Activated T-cell treated with anti-CD3 and anti-CD28 coated beads for 1 hour (primary cell): ENCODE measurements around the gene KLHL40.
"Not testable (repeated sequence)": the region's sequence is repeated elsewhere in the genome, so short reads cannot be mapped to it uniquely, and the experiment has no call there.

ENCODE experiments used
- DNase-seq: peaks from one replicate; pipeline ENCODE4 v3.0.0-alpha.2; 2020; ENCODE audit warnings: low read depth

Gene KLHL40

GRCh38 chr3:42704136-42704841 is 19.0 kb downstream of the KLHL40 start:
- no peak for DNase-seq

GRCh38 chr3:42705058-42705767 is 19.9 kb downstream of the KLHL40 start:
- no peak for DNase-seq

- DNase-seq, result no peak
Observed at GRCh38 chr3:42705962-42706585, 20.7 kb downstream of the KLHL40 start.

GRCh38 chr3:42706721-42707619 is 21.6 kb downstream of the KLHL40 start:
- no peak for DNase-seq

GRCh38 chr3:42707620-42708355 is 22.5 kb downstream of the KLHL40 start:
- DNase-seq, result no peak

- DNase-seq, result no peak
Observed at GRCh38 chr3:42708611-42709151, 23.3 kb downstream of the KLHL40 start.

- DNase-seq, result no peak
Observed at GRCh38 chr3:42709621-42710020, 24.3 kb downstream of the KLHL40 start.

GRCh38 chr3:42710323-42711021 is 25.1 kb downstream of the KLHL40 start:
- no peak for DNase-seq

GRCh38 chr3:42711491-42712343 is 26.4 kb downstream of the KLHL40 start:
- DNase-seq, result no peak

- DNase-seq, result no peak
Observed at GRCh38 chr3:42712344-42712648, 27.0 kb downstream of the KLHL40 start.

- no peak for DNase-seq
Observed at GRCh38 chr3:42712688-42713372, 27.5 kb downstream of the KLHL40 start.

GRCh38 chr3:42713747-42714146 is 28.4 kb downstream of the KLHL40 start:
- DNase-seq, result no peak

- DNase-seq, result no peak
Observed at GRCh38 chr3:42714171-42714852, 29.0 kb downstream of the KLHL40 start.

- DNase-seq, result no peak
Observed at GRCh38 chr3:42717306-42717705, 32.0 kb downstream of the KLHL40 start.

GRCh38 chr3:42718338-42718737 is 33.0 kb downstream of the KLHL40 start:
- no peak for DNase-seq

- no peak for DNase-seq
Observed at GRCh38 chr3:42719002-42719401, 33.7 kb downstream of the KLHL40 start.

GRCh38 chr3:42720126-42720525 is 34.8 kb downstream of the KLHL40 start:
- DNase-seq, result no peak

GRCh38 chr3:42721690-42722089 is 36.4 kb downstream of the KLHL40 start:
- DNase-seq, result no peak

- DNase-seq, result not testable (repeated sequence)
Observed at GRCh38 chr3:42722442-42722841, 37.1 kb downstream of the KLHL40 start.
